ENCODE data around the gene NDUFS6. TPM values are rescaled to one million over a fixed set of nuclear protein-coding genes. Genes with fewer than 3 reads are reported as not detected.

The NDUFS6 gene
- total RNA-seq, 1 donor from 2014 or later = 26.8 TPM

GRCh38 chr5:1764606-1764960 lies 36.6 kb upstream of the NDUFS6 start:
- no peak for TF ChIP-seq POLR2A (IDR thresholded peaks at IDR 0.05)
- no peak for TF ChIP-seq POLR2AphosphoS5 (IDR thresholded peaks at IDR 0.05; ENCODE audit: insufficient read depth in 1 of 2, low read depth in 1 of 2)
- TF ChIP-seq CTCF (IDR thresholded peaks at IDR 0.05) = no peak
- intact Hi-C loops (cut with DNase I) = no loop called here

GRCh38 chr5:1765141-1765879 lies 35.9 kb upstream of the NDUFS6 start:
- Histone ChIP-seq H3K36me3 (no peaks in the 10 kb centered on the region), H3K27ac (no peak overlapping the region), H3K27me3 (no peaks in the 10 kb centered on the region), H3K4me1 (no peaks in the 10 kb centered on the region), H3K4me3 (no peak overlapping the region), H3K9me3 (no peaks in the 10 kb centered on the region)
- intact Hi-C loops (cut with DNase I) = no loop called here
- no peak for TF ChIP-seq POLR2A (IDR thresholded peaks at IDR 0.05)
- TF ChIP-seq POLR2AphosphoS5 (IDR thresholded peaks at IDR 0.05; ENCODE audit: insufficient read depth in 1 of 2, low read depth in 1 of 2) = no peak
- TF ChIP-seq CTCF (IDR thresholded peaks at IDR 0.05) = no peak
- DNase-seq (ENCODE audit: extremely low spot score in 2 of 2) = no peak

More at GRCh38 chr5:1764606-1764960, 36.6 kb upstream of the NDUFS6 start:
- Histone ChIP-seq H3K9me3 (no peaks in the 10 kb centered on the region), H3K4me1 (no peaks in the 10 kb centered on the region), H3K4me3 (no peak overlapping the region), H3K36me3 (no peaks in the 10 kb centered on the region), H3K27ac (no peak overlapping the region), H3K27me3 (no peaks in the 10 kb centered on the region)
- DNase-seq (ENCODE audit: extremely low spot score in 2 of 2) = no peak

- no peaks in the 10 kb centered on the region for H3K9me3 ChIP-seq
- H3K27ac ChIP-seq = no peak overlapping the region
- intact Hi-C loops (cut with DNase I) = no loop called here
- no peaks in the 10 kb centered on the region for H3K4me1 ChIP-seq
- no peaks in the 10 kb centered on the region for H3K27me3 ChIP-seq
- no peak overlapping the region for H3K4me3 ChIP-seq
- no peak for TF ChIP-seq POLR2AphosphoS5 (IDR thresholded peaks at IDR 0.05; ENCODE audit: insufficient read depth in 1 of 2, low read depth in 1 of 2)
- no peak for TF ChIP-seq CTCF (IDR thresholded peaks at IDR 0.05)
- no peak for TF ChIP-seq POLR2A (IDR thresholded peaks at IDR 0.05)
- DNase-seq (ENCODE audit: extremely low spot score in 2 of 2) = no peak
- no peaks in the 10 kb centered on the region for H3K36me3 ChIP-seq
Observed at GRCh38 chr5:1765880-1766235, 35.3 kb upstream of the NDUFS6 start.

GRCh38 chr5:1767524-1768282 lies 33.5 kb upstream of the NDUFS6 start:
- Histone ChIP-seq H3K36me3 (no peaks in the 10 kb centered on the region), H3K4me3 (no peak overlapping the region), H3K9me3 (no peaks in the 10 kb centered on the region), H3K27ac (no peak overlapping the region), H3K4me1 (no peaks in the 10 kb centered on the region), H3K27me3 (no peaks in the 10 kb centered on the region)
- intact Hi-C loops (cut with DNase I) = no loop called here
- no peak for TF ChIP-seq CTCF (IDR thresholded peaks at IDR 0.05)
- TF ChIP-seq POLR2A (IDR thresholded peaks at IDR 0.05) = no peak
- no peak for TF ChIP-seq POLR2AphosphoS5 (IDR thresholded peaks at IDR 0.05; ENCODE audit: insufficient read depth in 1 of 2, low read depth in 1 of 2)
- DNase-seq (ENCODE audit: extremely low spot score in 2 of 2) = no peak

Data from vagina (tissue), 2 donors.